ENCODE measurements around the gene SLC7A11. TPM values are rescaled to one million over a fixed set of nuclear protein-coding genes. Genes with fewer than 3 reads are reported as not detected.

SLC7A11 gene
- total RNA-seq, 5 donors from 2014 or later (not counting 1 experiment from before 2014, with no cell fraction given) = 0.05 to 0.44 (median 0.30) TPM

- ChIA-PET CTCF (no interaction called here), POLR2A (no interaction called here)
- no CpG with 5 or more reads among the region's 1 CpG for WGBS (ENCODE audit: insufficient coverage)
- no peak overlapping the region for H3K27ac Mint-ChIP-seq
- no peaks in the 10 kb centered on the region for H3K9me3 ChIP-seq
- peaks cover 0 to 3% (median 0%) of the 10 kb centered on the region in 3 donors for H3K9me3 Mint-ChIP-seq
- H3K4me3 ChIP-seq (ENCODE audit: control insufficient read depth in 1 of 2, extremely low read depth in 1 of 2, low read length in 1 of 2) = no peak overlapping the region
- no peaks in the 10 kb centered on the region for H3K4me1 ChIP-seq (ENCODE audit: control insufficient read depth in 1 of 2, extremely low read depth in 1 of 2, insufficient read depth in 2 of 2, low read length in 2 of 2)
- no peaks in the 10 kb centered on the region for H3K4me1 Mint-ChIP-seq
- H3K27ac ChIP-seq (ENCODE audit: low read length) = no peak overlapping the region
- H3K27me3 ChIP-seq (replicated peaks in 1 of 2; ENCODE audit: control insufficient read depth in 2 of 2, extremely low read depth in 1 of 2, insufficient read depth in 2 of 2, low read length in 1 of 2) = no peaks in the 10 kb centered on the region
- H3K4me3 Mint-ChIP-seq = no peak overlapping the region
- DNase-seq = no peak
- no peaks in the 10 kb centered on the region for H3K36me3 Mint-ChIP-seq
- no peaks in the 10 kb centered on the region for H3K36me3 ChIP-seq (ENCODE audit: control insufficient read depth in 2 of 2, extremely low read depth in 1 of 2, insufficient read depth in 1 of 2, low read length in 1 of 2)
- H3K27me3 Mint-ChIP-seq = no peaks in the 10 kb centered on the region
- no peak for ATAC-seq (replicated peaks in 1 of 4)
Observed at GRCh38 chr4:138275216-138275615, 33.1 kb upstream of the SLC7A11 start.

- H3K4me3 Mint-ChIP-seq = no peak overlapping the region
- ChIA-PET POLR2A (no interaction called here), CTCF (no interaction called here)
- H3K36me3 Mint-ChIP-seq = no peaks in the 10 kb centered on the region
- Histone ChIP-seq H3K9me3 (no peaks in the 10 kb centered on the region), H3K27me3 (replicated peaks in 1 of 2; ENCODE audit: control insufficient read depth in 2 of 2, extremely low read depth in 1 of 2, insufficient read depth in 2 of 2, low read length in 1 of 2) (no peaks in the 10 kb centered on the region), H3K4me3 (ENCODE audit: control insufficient read depth in 1 of 2, extremely low read depth in 1 of 2, low read length in 1 of 2) (no peak overlapping the region), H3K4me1 (ENCODE audit: control insufficient read depth in 1 of 2, extremely low read depth in 1 of 2, insufficient read depth in 2 of 2, low read length in 2 of 2) (no peaks in the 10 kb centered on the region), H3K27ac (ENCODE audit: low read length) (no peak overlapping the region), H3K36me3 (ENCODE audit: control insufficient read depth in 2 of 2, extremely low read depth in 1 of 2, insufficient read depth in 1 of 2, low read length in 1 of 2) (no peaks in the 10 kb centered on the region)
- no peak for DNase-seq
- H3K27ac Mint-ChIP-seq = no peak overlapping the region
- no peaks in the 10 kb centered on the region for H3K4me1 Mint-ChIP-seq
- ATAC-seq (replicated peaks in 1 of 4) = no peak
- H3K9me3 Mint-ChIP-seq = no peaks in the 10 kb centered on the region
- H3K27me3 Mint-ChIP-seq = peaks cover 0 to 3% of the 10 kb centered on the region in 2 donors
Observed at GRCh38 chr4:138269175-138269574, 27.0 kb upstream of the SLC7A11 start.

- no peaks in the 10 kb centered on the region for H3K4me1 ChIP-seq (ENCODE audit: control insufficient read depth in 1 of 2, extremely low read depth in 1 of 2, insufficient read depth in 2 of 2, low read length in 2 of 2)
- DNase-seq (no peak), ATAC-seq (replicated peaks in 1 of 4) (no peak)
- no peak overlapping the region for H3K27ac Mint-ChIP-seq
- H3K27ac ChIP-seq (ENCODE audit: low read length) = no peak overlapping the region
- H3K4me1 Mint-ChIP-seq = no peaks in the 10 kb centered on the region
- H3K4me3 ChIP-seq (ENCODE audit: control insufficient read depth in 1 of 2, extremely low read depth in 1 of 2, low read length in 1 of 2) = no peak overlapping the region
- no peaks in the 10 kb centered on the region for H3K36me3 ChIP-seq (ENCODE audit: control insufficient read depth in 2 of 2, extremely low read depth in 1 of 2, insufficient read depth in 1 of 2, low read length in 1 of 2)
- CTCF ChIA-PET = no interaction called here
- H3K27me3 ChIP-seq (replicated peaks in 1 of 2; ENCODE audit: control insufficient read depth in 2 of 2, extremely low read depth in 1 of 2, insufficient read depth in 2 of 2, low read length in 1 of 2) = no peaks in the 10 kb centered on the region
- H3K27me3 Mint-ChIP-seq = peaks cover 0 to 4% of the 10 kb centered on the region in 2 donors
- POLR2A ChIA-PET = no interaction called here
- H3K9me3 Mint-ChIP-seq = no peaks in the 10 kb centered on the region
- no peaks in the 10 kb centered on the region for H3K9me3 ChIP-seq
- H3K36me3 Mint-ChIP-seq = no peaks in the 10 kb centered on the region
- H3K4me3 Mint-ChIP-seq = no peak overlapping the region
Observed at GRCh38 chr4:138267835-138268234, 25.7 kb upstream of the SLC7A11 start.

GRCh38 chr4:138266948-138267347 lies 24.8 kb upstream of the SLC7A11 start:
- DNase-seq (no peak), ATAC-seq (replicated peaks in 1 of 4) (no peak)
- no peak overlapping the region for H3K27ac Mint-ChIP-seq
- CTCF ChIA-PET = no interaction called here
- Histone ChIP-seq H3K4me1 (ENCODE audit: control insufficient read depth in 1 of 2, extremely low read depth in 1 of 2, insufficient read depth in 2 of 2, low read length in 2 of 2) (no peaks in the 10 kb centered on the region), H3K4me3 (ENCODE audit: control insufficient read depth in 1 of 2, extremely low read depth in 1 of 2, low read length in 1 of 2) (no peak overlapping the region), H3K27me3 (replicated peaks in 1 of 2; ENCODE audit: control insufficient read depth in 2 of 2, extremely low read depth in 1 of 2, insufficient read depth in 2 of 2, low read length in 1 of 2) (no peaks in the 10 kb centered on the region), H3K36me3 (ENCODE audit: control insufficient read depth in 2 of 2, extremely low read depth in 1 of 2, insufficient read depth in 1 of 2, low read length in 1 of 2) (no peaks in the 10 kb centered on the region), H3K9me3 (no peaks in the 10 kb centered on the region), H3K27ac (ENCODE audit: low read length) (no peak overlapping the region)
- H3K4me3 Mint-ChIP-seq = no peak overlapping the region
- peaks cover 0 to 2% (median 0%) of the 10 kb centered on the region in 3 donors for H3K9me3 Mint-ChIP-seq
- POLR2A ChIA-PET = no interaction called here
- WGBS (ENCODE audit: insufficient coverage) = no CpG with 5 or more reads among the region's 5 CpGs
- H3K36me3 Mint-ChIP-seq = no peaks in the 10 kb centered on the region
- H3K4me1 Mint-ChIP-seq = no peaks in the 10 kb centered on the region
- H3K27me3 Mint-ChIP-seq = peaks cover 0 to 4% of the 10 kb centered on the region in 2 donors

GRCh38 chr4:138263247-138263816 lies 21.2 kb upstream of the SLC7A11 start:
- H3K27me3 ChIP-seq (replicated peaks in 1 of 2; ENCODE audit: control insufficient read depth in 2 of 2, extremely low read depth in 1 of 2, insufficient read depth in 2 of 2, low read length in 1 of 2) = no peaks in the 10 kb centered on the region
- no peak overlapping the region for H3K4me3 ChIP-seq (ENCODE audit: control insufficient read depth in 1 of 2, extremely low read depth in 1 of 2, low read length in 1 of 2)
- CTCF ChIA-PET = no interaction called here
- no peak overlapping the region for H3K27ac ChIP-seq (ENCODE audit: low read length)
- no peaks in the 10 kb centered on the region for H3K4me1 ChIP-seq (ENCODE audit: control insufficient read depth in 1 of 2, extremely low read depth in 1 of 2, insufficient read depth in 2 of 2, low read length in 2 of 2)
- DNase-seq (no peak), ATAC-seq (replicated peaks in 1 of 4) (no peak)
- WGBS (ENCODE audit: insufficient coverage) = 20% methylated on average over 1 of the region's 3 CpGs
- Mint-ChIP-seq H3K27ac (no peak overlapping the region), H3K9me3 (peaks cover 0 to 2% (median 0%) of the 10 kb centered on the region in 3 donors), H3K4me3 (no peak overlapping the region), H3K4me1 (no peaks in the 10 kb centered on the region), H3K27me3 (peaks cover 0 to 4% of the 10 kb centered on the region in 2 donors), H3K36me3 (no peaks in the 10 kb centered on the region)
- H3K36me3 ChIP-seq (ENCODE audit: control insufficient read depth in 2 of 2, extremely low read depth in 1 of 2, insufficient read depth in 1 of 2, low read length in 1 of 2) = no peaks in the 10 kb centered on the region
- H3K9me3 ChIP-seq = no peaks in the 10 kb centered on the region
- POLR2A ChIA-PET = no interaction called here

GRCh38 chr4:138262469-138262868 lies 20.3 kb upstream of the SLC7A11 start:
- Mint-ChIP-seq H3K27me3 (peaks cover 0 to 4% of the 10 kb centered on the region in 2 donors), H3K4me3 (no peak overlapping the region), H3K4me1 (no peaks in the 10 kb centered on the region), H3K9me3 (peaks cover 0 to 2% (median 0%) of the 10 kb centered on the region in 3 donors), H3K27ac (no peak overlapping the region), H3K36me3 (no peaks in the 10 kb centered on the region)
- CTCF ChIA-PET = no interaction called here
- POLR2A ChIA-PET = no interaction called here
- Histone ChIP-seq H3K27ac (ENCODE audit: low read length) (no peak overlapping the region), H3K4me1 (ENCODE audit: control insufficient read depth in 1 of 2, extremely low read depth in 1 of 2, insufficient read depth in 2 of 2, low read length in 2 of 2) (no peaks in the 10 kb centered on the region), H3K9me3 (no peaks in the 10 kb centered on the region), H3K36me3 (ENCODE audit: control insufficient read depth in 2 of 2, extremely low read depth in 1 of 2, insufficient read depth in 1 of 2, low read length in 1 of 2) (no peaks in the 10 kb centered on the region), H3K4me3 (ENCODE audit: control insufficient read depth in 1 of 2, extremely low read depth in 1 of 2, low read length in 1 of 2) (no peak overlapping the region), H3K27me3 (replicated peaks in 1 of 2; ENCODE audit: control insufficient read depth in 2 of 2, extremely low read depth in 1 of 2, insufficient read depth in 2 of 2, low read length in 1 of 2) (no peaks in the 10 kb centered on the region)
- no peak for DNase-seq
- ATAC-seq (replicated peaks in 1 of 4) = no peak
- 0% methylated on average over 1 of the region's 3 CpGs for WGBS (ENCODE audit: insufficient coverage)

- CTCF ChIA-PET = no interaction called here
Observed at GRCh38 chr4:138262030-138262429, 19.9 kb upstream of the SLC7A11 start.

More at GRCh38 chr4:138262030-138262429, 19.9 kb upstream of the SLC7A11 start:
- no peaks in the 10 kb centered on the region for H3K36me3 Mint-ChIP-seq
- H3K4me3 Mint-ChIP-seq = no peak overlapping the region
- no peaks in the 10 kb centered on the region for H3K9me3 ChIP-seq
- H3K27me3 Mint-ChIP-seq = peaks cover 0 to 4% of the 10 kb centered on the region in 2 donors
- H3K36me3 ChIP-seq (ENCODE audit: control insufficient read depth in 2 of 2, extremely low read depth in 1 of 2, insufficient read depth in 1 of 2, low read length in 1 of 2) = no peaks in the 10 kb centered on the region
- H3K27ac Mint-ChIP-seq = no peak overlapping the region
- DNase-seq (no peak), ATAC-seq (replicated peaks in 1 of 4) (no peak)
- no peaks in the 10 kb centered on the region for H3K4me1 ChIP-seq (ENCODE audit: control insufficient read depth in 1 of 2, extremely low read depth in 1 of 2, insufficient read depth in 2 of 2, low read length in 2 of 2)
- POLR2A ChIA-PET = no interaction called here
- H3K4me1 Mint-ChIP-seq = no peaks in the 10 kb centered on the region
- 80% methylated on average over 1 of the region's 4 CpGs for WGBS (ENCODE audit: insufficient coverage)
- H3K27ac ChIP-seq (ENCODE audit: low read length) = no peak overlapping the region
- H3K9me3 Mint-ChIP-seq = peaks cover 0 to 2% (median 2%) of the 10 kb centered on the region in 3 donors
- H3K4me3 ChIP-seq (ENCODE audit: control insufficient read depth in 1 of 2, extremely low read depth in 1 of 2, low read length in 1 of 2) = no peak overlapping the region
- H3K27me3 ChIP-seq (replicated peaks in 1 of 2; ENCODE audit: control insufficient read depth in 2 of 2, extremely low read depth in 1 of 2, insufficient read depth in 2 of 2, low read length in 1 of 2) = no peaks in the 10 kb centered on the region

Measured in T-cell (primary cell).